Endodermal cell (in vitro differentiated cells): Measurements from ENCODE around the gene SNX4. TPM values are rescaled to one million over a fixed set of nuclear protein-coding genes. Genes with fewer than 3 reads are reported as not detected.
"Not testable (repeated sequence)": the region's sequence is repeated elsewhere in the genome, so short reads cannot be mapped to it uniquely, and the experiment has no call there.

ENCODE experiments used
- DNase-seq: peaks from one replicate; pipeline ENCODE4 v3.0.0-alpha.2; 2017
- H3K27ac ChIP-seq: 2 replicates; pipeline ENCODE4 v1.5.1; 2013; ENCODE audit warnings: mild to moderate bottlenecking, low read depth, low read length, moderate library complexity
- H3K27me3 ChIP-seq: 2 replicates; pipeline ENCODE4 v1.6.1; 2013; ENCODE audit warnings: mild to moderate bottlenecking, low read length, moderate library complexity; ENCODE audit not compliant: insufficient read depth, control insufficient read depth, poor library complexity, severe bottlenecking
- H3K36me3 ChIP-seq: 2 replicates; pipeline ENCODE4 v1.7.0; 2013; ENCODE audit warnings: mild to moderate bottlenecking, low read length, moderate library complexity; ENCODE audit not compliant: control insufficient read depth, insufficient read depth
- H3K4me1 ChIP-seq: one replicate; pipeline ENCODE4 v1.7.0; 2013; ENCODE audit warnings: low read length; ENCODE audit not compliant: control insufficient read depth, insufficient read depth
- H3K4me3 ChIP-seq: 2 replicates; pipeline ENCODE4 v1.5.1; 2013; ENCODE audit warnings: mild to moderate bottlenecking, low read length, moderate library complexity
- H3K9ac ChIP-seq: 2 replicates; pipeline ENCODE4 v1.6.1; 2013; ENCODE audit warnings: mild to moderate bottlenecking, low read length, moderate library complexity; ENCODE audit not compliant: poor library complexity, severe bottlenecking; ENCODE audit errors: extremely low read depth
- H3K9me3 ChIP-seq: 2 replicates; pipeline ENCODE4 v1.6.1; 2013; ENCODE audit warnings: mild to moderate bottlenecking, low read length, moderate library complexity; ENCODE audit not compliant: control insufficient read depth
- H3K27ac Mint-ChIP-seq: 2 replicates; pipeline ENCODE4 v1.8.0; 2020; ENCODE audit warnings: mixed read lengths
- H3K27me3 Mint-ChIP-seq: 2 replicates; pipeline ENCODE4 v1.8.0; 2021; ENCODE audit warnings: mild to moderate bottlenecking, mixed read lengths; ENCODE audit not compliant: insufficient read depth
- H3K36me3 Mint-ChIP-seq: 2 replicates; pipeline ENCODE4 v1.8.0; 2020; ENCODE audit warnings: low read depth, mixed read lengths
- H3K4me1 Mint-ChIP-seq: 2 replicates; pipeline ENCODE4 v1.8.0; 2020; ENCODE audit warnings: mixed read lengths
- H3K4me3 Mint-ChIP-seq: 2 replicates; pipeline ENCODE4 v1.8.0; 2020; ENCODE audit warnings: mild to moderate bottlenecking, moderate library complexity, mixed read lengths
- H3K9me3 Mint-ChIP-seq: 2 replicates; pipeline ENCODE4 v1.8.0; 2020; ENCODE audit warnings: mild to moderate bottlenecking, mixed read lengths
- whole genome bisulfite sequencing, 2 experiments: methylation state at CpG; one replicate each; pipeline versions ENCODE4 v1.1.5 to v1.1.7; 2013; ENCODE audit warnings: missing lambda C conversion rate in 2 of 2, mixed read lengths in 1 of 2; ENCODE audit not compliant: insufficient coverage in 1 of 2, insufficient read length in 1 of 2; 5-methylcytosine and 5-hydroxymethylcytosine counted together
- total RNA-seq, 2 donors: library from RNA; stranded (reverse); fragmentation: NEBNext Ultra II Directional in 1 of 2; extraction: Animal tissue kit (Norgen Biotek cat#: 25700) in 1 of 2; gene quantifications; 2 replicates in 1 of 2; 3 replicates in 1 of 2; pipeline ENCODE4 v1.2.1, GENCODE V29; 2021
- TF ChIP-seq, protein P1 (sequence below): fragments of 200-600 bp; sonication (generic); conservative IDR thresholded peaks from 2 replicates; pipeline ENCODE4 v1.5.0; 2021; ENCODE audit warnings: antibody characterized with exemption, mild to moderate bottlenecking

The SNX4 gene
- total RNA-seq, 2 donors from 2014 or later = 33.2 to 33.9 TPM

- Mint-ChIP-seq H3K27ac (no peak overlapping the region), H3K4me3 (no peak overlapping the region), H3K36me3 (peaks cover 28% of the 10 kb centered on the region), H3K9me3 (no peaks in the 10 kb centered on the region), H3K4me1 (no peaks in the 10 kb centered on the region), H3K27me3 (no peaks in the 10 kb centered on the region)
- no peaks in the 10 kb centered on the region for H3K4me1 ChIP-seq
- no peak overlapping the region for H3K27ac ChIP-seq
- no peaks in the 10 kb centered on the region for H3K27me3 ChIP-seq
- TF ChIP-seq, protein P1, sequence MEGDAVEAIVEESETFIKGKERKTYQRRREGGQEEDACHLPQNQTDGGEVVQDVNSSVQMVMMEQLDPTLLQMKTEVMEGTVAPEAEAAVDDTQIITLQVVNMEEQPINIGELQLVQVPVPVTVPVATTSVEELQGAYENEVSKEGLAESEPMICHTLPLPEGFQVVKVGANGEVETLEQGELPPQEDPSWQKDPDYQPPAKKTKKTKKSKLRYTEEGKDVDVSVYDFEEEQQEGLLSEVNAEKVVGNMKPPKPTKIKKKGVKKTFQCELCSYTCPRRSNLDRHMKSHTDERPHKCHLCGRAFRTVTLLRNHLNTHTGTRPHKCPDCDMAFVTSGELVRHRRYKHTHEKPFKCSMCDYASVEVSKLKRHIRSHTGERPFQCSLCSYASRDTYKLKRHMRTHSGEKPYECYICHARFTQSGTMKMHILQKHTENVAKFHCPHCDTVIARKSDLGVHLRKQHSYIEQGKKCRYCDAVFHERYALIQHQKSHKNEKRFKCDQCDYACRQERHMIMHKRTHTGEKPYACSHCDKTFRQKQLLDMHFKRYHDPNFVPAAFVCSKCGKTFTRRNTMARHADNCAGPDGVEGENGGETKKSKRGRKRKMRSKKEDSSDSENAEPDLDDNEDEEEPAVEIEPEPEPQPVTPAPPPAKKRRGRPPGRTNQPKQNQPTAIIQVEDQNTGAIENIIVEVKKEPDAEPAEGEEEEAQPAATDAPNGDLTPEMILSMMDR = no peak
- no peak overlapping the region for H3K4me3 ChIP-seq
- no peak for DNase-seq
- no peak overlapping the region for H3K9ac ChIP-seq
- no peaks in the 10 kb centered on the region for H3K9me3 ChIP-seq
- peaks cover 57% of the 10 kb centered on the region for H3K36me3 ChIP-seq
- 100% methylated on average over 1 of the region's 1 CpG; no CpG with 5 or more reads in 1 of the 2 experiments for WGBS, 2 experiments
These were observed 37.6 kb downstream of the SNX4 start for GRCh38 chr3:125482406-125482805.

GRCh38 chr3:125481786-125482185, 38.2 kb downstream of the SNX4 start:
- Histone ChIP-seq H3K9ac (no peak overlapping the region), H3K27me3 (no peaks in the 10 kb centered on the region), H3K4me3 (no peak overlapping the region), H3K4me1 (no peaks in the 10 kb centered on the region), H3K9me3 (no peaks in the 10 kb centered on the region), H3K36me3 (peaks cover 61% of the 10 kb centered on the region), H3K27ac (no peak overlapping the region)
- H3K36me3 Mint-ChIP-seq = peaks cover 31% of the 10 kb centered on the region
- H3K27ac Mint-ChIP-seq = no peak overlapping the region
- DNase-seq = no peak
- 95 to 96% methylated on average over 2 of the region's 2 CpGs for WGBS, 2 experiments
- TF ChIP-seq, protein P1 = no peak
- H3K4me3 Mint-ChIP-seq = no peak overlapping the region
- no peaks in the 10 kb centered on the region for H3K4me1 Mint-ChIP-seq
- no peaks in the 10 kb centered on the region for H3K27me3 Mint-ChIP-seq
- H3K9me3 Mint-ChIP-seq = no peaks in the 10 kb centered on the region

- not testable (repeated sequence) for H3K27me3 ChIP-seq, H3K4me1 ChIP-seq, H3K9ac ChIP-seq, H3K4me3 Mint-ChIP-seq, H3K9me3 ChIP-seq, H3K27ac ChIP-seq, H3K9me3 Mint-ChIP-seq, H3K27me3 Mint-ChIP-seq, H3K27ac Mint-ChIP-seq, DNase-seq, H3K4me3 ChIP-seq, H3K4me1 Mint-ChIP-seq
- peaks cover 31% of the 10 kb centered on the region for H3K36me3 Mint-ChIP-seq
- H3K36me3 ChIP-seq = peaks cover 63% of the 10 kb centered on the region
- WGBS, 2 experiments = 81 to 93% methylated on average over 8 to 9 of the region's 9 CpGs
These were observed 38.6 kb downstream of the SNX4 start for GRCh38 chr3:125481375-125481759.

DNA sequence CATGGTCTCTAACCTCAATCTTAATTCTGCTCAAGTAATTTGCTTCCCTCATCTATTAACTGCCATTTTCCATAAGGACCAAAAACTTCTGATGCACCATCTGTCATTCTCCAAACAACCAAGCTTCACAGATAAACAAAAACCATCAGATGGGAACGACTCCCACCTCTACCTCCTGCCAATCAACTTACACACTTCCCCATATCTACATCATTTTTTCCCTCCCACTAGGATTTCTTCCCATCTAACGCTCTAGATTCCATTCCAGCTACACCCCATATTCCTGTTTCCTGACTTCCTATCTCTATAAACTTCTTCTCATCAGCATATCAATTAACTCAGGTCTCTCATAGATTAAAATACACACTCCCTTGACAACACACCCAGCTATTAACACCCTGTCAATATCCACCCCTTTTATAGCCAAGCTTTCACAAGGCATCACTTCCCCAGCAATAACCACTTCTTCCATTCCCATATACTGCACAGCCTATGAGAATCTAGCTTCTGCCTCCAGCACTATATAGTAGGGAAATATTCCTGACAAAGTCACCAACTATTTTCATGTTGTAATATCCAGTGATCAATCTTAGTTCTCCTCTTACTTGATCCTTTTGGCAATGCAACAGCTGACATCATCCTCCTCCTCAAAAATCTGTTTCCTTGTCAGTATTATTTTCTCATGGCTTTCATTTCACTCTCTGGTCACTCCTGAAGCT, 39.2 kb downstream of the SNX4 start:
- Histone ChIP-seq H3K4me1 (no peaks in the 10 kb centered on the region), H3K36me3 (peaks cover 59% of the 10 kb centered on the region), H3K4me3 (no peak overlapping the region), H3K27ac (no peak overlapping the region), H3K27me3 (no peaks in the 10 kb centered on the region), H3K9me3 (no peaks in the 10 kb centered on the region), H3K9ac (no peak overlapping the region)
- WGBS, 2 experiments = 90 to 96% methylated on average over 2 of the region's 2 CpGs
- Mint-ChIP-seq H3K4me1 (no peaks in the 10 kb centered on the region), H3K27ac (no peak overlapping the region), H3K36me3 (peaks cover 26% of the 10 kb centered on the region), H3K4me3 (no peak overlapping the region), H3K27me3 (no peaks in the 10 kb centered on the region), H3K9me3 (no peaks in the 10 kb centered on the region)
- TF ChIP-seq, protein P1 = no peak
- DNase-seq = no peak
